Posterior cingulate gyrus (tissue), 11 donors: Measurements from ENCODE around the gene SOBP.

Experiments used
- DNase-seq, 10 donors: peaks; one replicate each; pipeline versions ENCODE4 v3.0.0 to v3.0.0-alpha.2; 2020 to 2021; ENCODE audit warnings: mixed read lengths in 3 of 10
- intact Hi-C: fragments of 100-400 bp; cut with DNase I; formaldehyde crosslinking; loops from one replicate; pipeline ENCODE4 v1.15.1; 2023

Gene SOBP

DNA sequence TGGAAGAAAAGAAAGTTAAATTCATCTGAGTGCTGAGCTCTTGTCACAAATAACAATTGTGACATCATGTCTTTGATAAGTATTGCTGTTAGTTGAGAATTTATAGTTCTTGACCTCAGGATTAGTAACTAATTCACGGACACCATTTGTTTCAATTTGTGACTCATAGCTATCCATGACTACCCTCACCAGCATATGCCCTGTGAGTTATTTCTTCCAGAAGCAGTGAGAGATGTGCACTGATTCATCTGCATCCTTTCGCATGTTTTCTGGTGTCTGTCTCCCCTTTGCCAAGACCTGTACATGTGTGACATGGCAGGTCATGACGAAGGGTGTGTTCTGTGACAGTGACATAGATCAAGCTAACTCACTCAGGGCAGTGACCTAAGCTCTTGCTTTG is 86.9 kb downstream of the SOBP start:
- intact Hi-C loops, result no loop called here
- DNase-seq, result no peak

DNA sequence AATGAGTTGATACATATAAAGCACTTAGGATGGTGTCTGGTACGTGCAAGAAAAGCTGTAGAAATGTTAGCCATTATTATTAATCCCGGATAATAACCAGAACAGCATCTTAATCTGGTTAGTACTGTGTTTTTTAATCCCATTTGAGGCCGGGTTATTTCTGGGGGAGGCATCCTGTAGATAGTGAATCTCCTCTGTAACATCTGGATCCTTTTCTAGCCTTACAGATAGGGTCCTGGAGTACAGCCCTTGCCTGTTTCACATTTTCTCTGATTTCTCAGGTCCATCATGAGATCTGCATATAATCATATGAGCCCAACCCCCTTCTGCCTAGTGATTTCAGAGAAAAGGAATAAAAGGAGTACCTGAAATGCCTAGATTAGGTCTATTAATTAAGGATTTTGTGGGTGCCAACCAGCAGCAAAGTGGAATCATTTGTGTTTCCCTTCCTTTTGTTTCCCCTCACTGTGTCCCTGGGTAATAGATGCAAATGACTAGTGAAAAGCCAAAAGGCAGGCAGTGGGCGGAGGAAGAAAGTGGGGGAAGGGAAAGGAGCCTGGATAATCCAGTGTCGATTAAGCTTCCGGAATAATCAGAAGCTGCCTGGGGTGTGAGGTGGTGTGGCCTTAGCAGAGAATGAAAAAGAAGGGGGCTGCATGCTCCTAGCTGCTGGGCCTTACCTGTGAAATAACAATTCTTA is 88.9 kb downstream of the SOBP start:
- intact Hi-C loops, result no loop called here
- DNase-seq, result no peak

DNA sequence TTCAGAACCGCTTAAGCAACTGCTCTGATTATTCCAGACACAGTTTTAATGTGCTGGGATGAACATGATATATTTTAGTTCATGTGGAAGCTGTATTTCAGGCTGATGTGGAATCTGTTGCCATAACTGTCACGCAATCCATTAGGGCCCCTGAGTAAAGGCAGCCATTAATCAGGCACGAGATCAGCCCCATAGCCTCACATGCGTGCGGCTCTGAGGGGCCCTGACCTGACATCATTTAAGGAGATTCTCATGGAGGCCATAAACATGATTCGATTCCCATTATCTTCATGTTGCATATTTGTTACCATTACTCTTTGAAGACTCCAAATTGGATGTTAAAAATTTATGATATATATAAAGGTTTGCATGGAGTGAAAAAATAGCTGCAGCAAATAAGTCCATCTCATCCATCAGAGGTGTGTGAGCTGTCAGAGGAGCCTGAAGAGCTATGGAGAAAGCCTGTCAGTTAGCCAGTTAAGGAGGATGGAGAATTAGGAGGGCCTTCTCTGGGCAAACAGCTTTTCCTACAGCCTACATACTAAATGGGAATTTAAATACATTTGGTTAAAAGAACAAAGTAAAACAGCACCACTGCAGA is 89.6 kb downstream of the SOBP start:
- intact Hi-C loops, result loop anchor here (10.0 kb wide), 1 partner anchor 85 kb away; the partner anchor contains the start of gene SOBP
- DNase-seq, result no peak

DNA sequence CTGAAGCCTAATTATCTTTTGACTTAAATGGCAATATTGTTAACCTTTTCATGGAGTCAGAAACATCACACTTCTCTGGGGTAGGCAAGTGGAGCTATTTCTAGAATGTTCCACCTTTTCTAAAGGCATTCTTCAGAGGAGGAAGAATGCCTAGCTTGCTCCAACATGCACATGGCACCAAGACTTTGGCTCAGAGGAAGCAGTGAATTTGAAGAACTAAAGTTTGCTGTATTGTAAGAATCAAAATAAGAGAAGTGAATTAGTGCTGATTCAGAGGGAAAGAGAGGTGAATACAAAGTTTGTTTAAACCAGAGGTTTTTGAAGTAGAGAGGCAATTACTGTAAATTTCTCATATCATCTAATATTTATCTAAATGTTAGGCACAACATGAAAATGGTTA is 92.2 kb downstream of the SOBP start:
- intact Hi-C loops, result loop anchor here (10.0 kb wide), 1 partner anchor 87 kb away; the partner anchor contains the start of gene SOBP
- no peak for DNase-seq

DNA sequence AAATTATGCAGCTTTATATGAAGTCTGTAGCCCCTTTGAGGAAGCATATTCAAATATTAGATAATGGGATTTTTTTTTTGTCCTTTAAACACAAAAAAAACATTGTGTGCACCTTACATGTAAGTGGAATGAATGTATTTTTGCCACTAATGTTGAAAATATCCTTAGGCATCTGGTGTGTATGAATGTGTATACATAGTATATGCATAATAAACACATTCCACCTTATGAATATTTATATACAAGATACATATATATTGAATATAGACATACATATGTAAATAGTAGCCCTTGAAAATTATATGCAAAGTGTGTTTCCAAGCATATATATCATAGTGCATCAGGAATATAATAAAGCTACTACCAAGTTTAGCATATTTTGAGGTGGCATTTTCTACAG is 94.8 kb downstream of the SOBP start:
- intact Hi-C loops, result loop anchor here (10.0 kb wide), 1 partner anchor 90 kb away; the partner anchor contains the start of gene SOBP
- no peak for DNase-seq

DNA sequence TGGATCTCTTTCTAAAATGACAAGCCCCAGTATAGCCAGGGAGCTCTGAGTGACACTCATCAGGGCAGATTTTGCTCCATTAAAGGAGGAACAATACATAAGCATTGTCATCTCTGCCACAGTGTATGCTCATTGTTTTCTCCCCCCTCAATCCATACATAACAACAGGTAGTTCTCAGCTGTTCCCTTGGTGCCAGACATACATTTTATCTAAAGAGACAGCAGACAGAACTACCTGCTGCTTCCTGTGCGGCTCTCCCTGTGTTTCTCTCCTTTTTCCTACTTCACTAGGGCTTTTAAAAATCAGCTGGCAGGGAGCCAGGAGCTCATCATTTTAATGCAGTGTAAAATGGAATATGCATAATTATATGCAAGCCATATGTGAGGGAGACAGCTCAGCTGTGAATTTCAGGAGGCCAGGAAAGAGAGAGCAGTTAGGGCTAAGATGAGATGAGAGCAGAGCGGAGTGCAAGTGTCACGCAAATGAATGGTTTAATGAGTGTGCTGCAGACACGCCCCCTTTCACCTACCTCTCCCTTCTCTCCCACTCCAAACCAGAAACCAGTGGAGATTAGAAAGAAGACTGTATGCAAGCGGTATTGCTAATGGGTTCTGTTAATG is 96.0 kb downstream of the SOBP start:
- peak in 2 of 10 donors; percentile 25 to 50 for DNase-seq
- intact Hi-C loops, result loop anchor here (10.0 kb wide), 1 partner anchor 91 kb away; the partner anchor contains the start of gene SOBP

DNA sequence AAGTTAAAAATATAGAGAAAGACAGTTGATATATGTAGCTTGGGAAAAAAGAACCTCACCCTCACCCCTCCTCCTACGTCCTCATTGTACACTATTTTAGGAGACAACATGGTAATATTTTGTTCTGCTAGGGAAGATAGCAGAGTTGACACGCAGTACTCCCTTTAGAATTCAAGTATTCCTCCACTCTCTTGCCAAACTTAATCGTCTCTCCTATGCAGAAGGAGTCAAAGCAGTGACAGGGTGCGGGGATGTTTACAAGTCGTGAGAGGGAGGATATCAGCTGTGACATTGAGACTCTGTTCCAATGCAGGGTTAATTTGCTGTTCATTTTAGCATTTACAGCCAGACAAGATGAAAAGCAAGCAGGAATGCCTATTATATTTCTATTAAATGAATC is 97.5 kb downstream of the SOBP start:
- intact Hi-C loops, result loop anchor here (10.0 kb wide), 1 partner anchor 93 kb away; the partner anchor contains the start of gene SOBP
- DNase-seq, result no peak

DNA sequence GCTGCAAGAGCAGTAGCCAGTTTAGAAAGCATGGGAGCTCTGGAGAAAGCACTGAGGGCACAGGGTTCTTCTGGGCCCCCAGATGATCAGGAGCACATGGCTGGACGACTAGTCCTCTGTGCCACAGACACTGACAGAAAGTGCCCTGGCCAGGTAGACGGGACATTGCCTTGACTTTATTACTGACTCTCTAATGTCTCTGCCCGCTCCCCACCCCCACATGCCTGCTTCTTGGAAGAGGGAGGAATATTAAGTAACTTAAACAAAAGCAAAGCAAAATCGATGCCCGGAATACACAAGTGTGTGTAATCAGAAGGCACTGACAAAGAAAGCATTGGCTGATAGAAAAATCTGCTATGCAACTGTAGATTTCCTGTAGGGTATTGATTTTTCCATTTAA is 99.3 kb downstream of the SOBP start:
- intact Hi-C loops, result loop anchor here (10.0 kb wide), 1 partner anchor 94 kb away; the partner anchor contains the start of gene SOBP

DNA sequence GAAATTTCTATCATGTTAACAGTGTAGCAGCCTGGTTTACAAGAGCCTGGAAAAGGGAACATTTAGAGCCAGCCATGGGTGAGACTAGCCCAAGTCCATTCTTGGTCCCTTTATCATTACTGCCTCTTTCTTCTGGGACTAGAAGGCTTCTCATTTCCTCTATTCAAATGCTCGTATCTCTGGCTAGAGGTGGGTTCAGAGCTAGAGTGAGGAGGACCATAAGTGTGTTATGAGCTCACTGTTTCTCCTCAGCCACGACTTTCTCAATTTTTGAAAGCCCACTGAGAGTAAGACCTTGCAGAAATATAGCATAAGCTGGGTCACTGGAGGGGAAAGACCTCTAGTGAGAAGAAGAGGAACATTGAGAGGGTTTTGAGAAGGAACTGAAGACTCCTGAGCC is 100.0 kb downstream of the SOBP start:
- no peak for DNase-seq
- intact Hi-C loops, result loop anchor here (10.0 kb wide), 1 partner anchor 95 kb away; the partner anchor contains the start of gene SOBP

More for the DNA sequence above, 99.3 kb downstream of the SOBP start:
- no peak for DNase-seq

DNA sequence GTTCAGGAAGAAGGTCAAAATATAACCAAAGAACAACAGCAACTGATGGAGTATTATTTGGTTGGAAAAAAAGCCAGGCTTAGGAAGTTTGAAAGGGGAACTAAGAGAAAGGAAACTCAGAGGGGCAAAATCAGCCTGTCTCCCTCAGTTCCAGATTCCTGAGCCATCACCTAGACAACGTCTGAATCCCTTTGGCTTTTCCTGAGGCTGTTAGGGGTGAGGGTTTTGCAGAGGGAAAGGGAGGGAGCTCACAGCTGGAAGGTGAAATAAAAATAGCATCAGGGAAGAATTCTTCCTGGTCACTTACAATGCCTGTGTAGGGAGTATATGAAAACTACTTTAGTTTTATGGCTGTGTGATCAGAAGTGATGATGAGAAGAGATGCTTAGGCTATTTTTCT is 100.5 kb downstream of the SOBP start:
- intact Hi-C loops, result no loop called here
- no peak for DNase-seq

DNA sequence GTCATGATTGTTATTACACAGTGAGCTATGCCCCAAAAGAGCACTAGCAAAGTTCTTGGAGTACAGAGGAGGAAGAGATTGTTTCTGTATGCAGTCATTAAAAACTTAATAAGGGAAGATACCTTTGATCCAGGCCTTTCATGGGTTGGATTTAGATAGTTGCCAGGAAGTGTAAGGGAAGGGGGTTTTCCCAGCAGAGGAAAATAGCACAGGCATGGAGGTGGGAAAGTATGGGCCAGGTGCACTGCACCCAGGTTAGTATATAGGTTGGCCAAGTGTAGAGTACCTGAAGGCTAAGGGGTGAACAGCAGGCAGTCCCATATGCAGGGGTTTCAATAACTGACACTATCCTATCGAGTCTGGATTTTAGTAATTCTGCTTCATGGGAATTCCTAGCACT is 101.4 kb downstream of the SOBP start:
- intact Hi-C loops, result no loop called here
- DNase-seq, result no peak

DNA sequence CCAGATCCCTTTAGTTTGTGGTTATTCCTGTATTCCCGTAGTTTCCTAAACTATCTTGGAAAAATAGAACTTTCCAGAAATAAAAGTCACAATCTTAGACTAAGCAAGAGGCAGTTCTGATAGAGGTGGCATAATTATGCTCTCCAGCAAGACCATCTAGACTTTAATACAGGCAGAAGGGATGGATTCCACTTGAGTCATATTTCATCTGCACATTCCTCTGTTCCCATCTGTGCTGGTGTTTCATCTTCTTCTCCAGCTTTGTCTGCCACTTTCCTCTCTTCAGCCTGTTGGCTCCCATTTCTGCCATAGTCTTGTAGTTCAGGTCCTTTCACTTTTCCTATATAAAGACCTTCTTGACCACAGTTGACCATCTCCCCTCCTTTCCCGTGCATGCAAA is 102.9 kb downstream of the SOBP start:
- DNase-seq, result no peak
- intact Hi-C loops, result no loop called here

DNA sequence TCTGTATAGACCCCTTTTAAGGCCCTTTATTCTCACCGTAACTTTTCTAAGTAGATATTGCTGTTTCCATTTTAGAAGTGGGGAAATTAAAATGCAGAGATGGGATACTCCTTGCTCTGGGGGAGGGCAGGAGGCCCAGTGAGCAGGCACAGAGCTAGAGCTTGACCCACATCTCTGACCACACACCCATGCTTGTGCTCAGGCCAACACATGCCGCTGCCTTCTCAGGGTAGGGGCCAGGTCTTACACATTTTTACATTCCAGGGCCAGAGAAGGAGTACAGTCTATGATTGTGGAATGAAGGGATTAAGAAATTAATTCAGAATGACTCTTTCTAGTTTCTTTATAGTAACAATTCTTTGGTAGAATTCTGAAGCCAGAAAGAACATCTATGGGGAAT is 104.8 kb downstream of the SOBP start:
- intact Hi-C loops, result no loop called here
- no peak for DNase-seq

DNA sequence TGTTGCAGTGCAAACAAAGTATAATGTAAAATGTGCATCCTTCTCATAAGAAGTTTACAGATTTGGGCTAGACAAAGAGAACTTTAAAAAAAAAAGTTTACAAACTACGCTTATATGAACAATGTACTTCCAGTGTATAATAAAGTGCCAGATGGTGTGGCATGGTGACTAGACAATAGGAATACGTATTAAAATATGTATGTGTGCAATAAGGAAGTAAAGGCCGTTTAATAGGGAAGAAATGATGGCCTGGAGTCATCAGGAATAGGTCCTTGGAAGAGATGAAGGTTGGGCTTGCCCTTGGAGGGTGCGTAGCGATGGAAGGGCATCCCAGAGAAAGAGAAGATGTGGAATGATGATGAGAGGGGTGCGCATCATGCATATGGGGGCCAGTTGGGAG is 108.2 kb downstream of the SOBP start:
- DNase-seq, result no peak
- intact Hi-C loops, result no loop called here

DNA sequence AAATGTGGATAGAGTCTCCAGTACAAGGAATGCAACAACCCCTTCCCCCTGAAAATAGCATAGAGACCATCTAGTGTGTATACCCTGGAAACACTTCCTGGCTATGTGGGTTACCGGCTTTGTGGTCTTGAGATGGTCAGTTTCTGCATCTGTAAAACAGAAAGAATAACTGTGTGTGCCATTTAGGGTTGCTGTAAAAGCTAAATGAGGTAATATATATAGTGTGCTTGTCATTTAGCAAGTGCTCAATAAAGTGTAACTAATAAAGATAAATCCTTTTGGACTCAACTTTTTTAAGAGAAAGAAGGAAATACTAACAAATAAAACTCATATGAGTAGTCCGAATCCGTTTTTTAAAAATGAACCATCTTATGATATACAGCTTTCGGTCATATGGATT is 109.1 kb downstream of the SOBP start:
- no peak for DNase-seq
- intact Hi-C loops, result no loop called here

DNA sequence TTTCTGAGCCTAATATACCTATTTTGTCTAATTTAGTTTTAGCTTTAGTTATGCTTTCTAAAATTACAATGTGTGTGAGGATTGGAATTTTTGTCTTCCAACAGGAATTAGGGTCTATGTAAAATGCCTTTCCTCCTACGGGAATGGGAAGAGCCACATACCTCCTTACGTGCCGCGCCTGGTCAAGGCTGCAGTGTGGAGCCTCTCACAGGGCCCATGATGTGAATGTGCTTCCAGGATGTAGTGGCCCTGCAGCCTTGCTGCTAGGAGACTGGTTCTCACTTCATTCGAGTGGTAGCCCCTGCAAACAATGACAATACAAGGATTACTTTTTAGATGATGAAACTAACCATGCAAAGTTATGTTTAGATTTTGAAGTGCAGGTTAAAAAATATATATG is 110.2 kb downstream of the SOBP start:
- intact Hi-C loops, result loop anchor here (10.0 kb wide), 1 partner anchor 285 kb away; no protein-coding TSS in a partner anchor

DNA sequence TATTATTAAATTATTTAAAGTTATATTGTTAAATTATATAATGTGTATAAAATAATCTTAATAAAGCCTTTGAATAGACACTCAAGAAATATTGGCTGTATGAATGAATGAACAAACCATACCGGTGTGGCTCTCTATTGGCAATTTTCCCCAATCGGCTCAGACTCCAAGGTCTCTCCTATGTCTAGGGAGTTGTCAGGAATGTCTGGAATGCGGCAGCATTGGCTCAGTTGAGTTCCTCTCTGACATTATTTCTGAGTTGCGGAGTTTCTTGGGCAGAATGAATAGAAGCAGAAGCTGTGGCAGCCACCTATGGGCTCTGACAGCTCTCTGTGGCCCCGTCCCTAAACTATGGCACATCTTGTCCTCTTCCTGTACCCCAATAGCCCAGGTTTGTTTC is 111.0 kb downstream of the SOBP start:
- intact Hi-C loops, result loop anchor here (10.0 kb wide), 1 partner anchor 286 kb away; no protein-coding TSS in a partner anchor
- no peak for DNase-seq

More for the DNA sequence above, 110.2 kb downstream of the SOBP start:
- DNase-seq, result no peak

DNA sequence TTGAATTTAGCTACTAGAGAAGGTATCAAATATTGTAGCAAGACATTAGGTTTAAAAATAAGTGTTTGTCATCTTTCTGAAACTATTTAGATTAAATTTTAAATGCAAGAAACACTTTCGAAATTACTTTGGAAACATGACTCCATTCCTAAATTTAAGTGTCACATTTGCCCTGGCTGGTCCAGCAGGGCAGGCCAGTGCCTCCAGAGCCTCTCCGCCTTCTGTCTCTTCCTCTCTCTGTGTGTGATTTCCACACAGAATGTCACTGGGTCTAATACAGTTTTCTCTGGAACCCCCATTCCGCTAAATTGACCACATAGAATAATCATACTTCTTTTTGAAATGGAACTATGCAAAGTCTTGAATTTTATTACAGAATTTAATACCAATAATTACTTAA is 111.5 kb downstream of the SOBP start:
- no peak for DNase-seq
- intact Hi-C loops, result loop anchor here (10.0 kb wide), 1 partner anchor 287 kb away; no protein-coding TSS in a partner anchor

DNA sequence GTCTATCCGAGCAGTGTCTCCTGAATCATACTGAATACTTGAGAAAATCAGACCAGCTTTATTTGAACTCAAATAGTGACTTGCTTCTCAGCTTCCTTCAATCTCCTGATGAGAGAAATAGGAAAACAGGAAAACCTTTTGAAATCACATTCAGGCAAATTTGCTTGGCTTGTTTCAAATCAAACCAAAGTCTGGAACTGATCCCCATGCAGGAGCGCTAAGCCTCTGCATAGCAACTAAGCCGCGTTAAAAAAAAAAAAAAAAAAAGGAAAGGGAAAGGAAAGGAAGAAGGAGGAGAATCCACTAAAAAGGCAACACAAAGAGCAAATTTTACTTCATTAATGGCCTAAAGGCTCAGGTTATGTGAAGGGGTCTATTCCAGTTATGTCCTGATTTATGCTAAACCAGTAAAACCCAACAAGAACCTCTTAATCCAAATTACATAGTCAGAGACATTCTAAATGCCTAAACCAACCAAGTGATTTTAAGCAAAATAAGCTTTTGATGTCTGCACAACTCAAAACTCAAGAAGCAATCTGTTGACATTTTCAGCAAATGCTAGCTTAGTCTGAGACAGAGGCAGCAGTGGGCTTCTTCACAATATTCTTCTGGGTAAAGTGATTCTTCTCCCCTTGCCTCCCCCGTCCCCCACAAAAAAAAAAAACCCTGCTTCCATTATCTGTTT is 112.5 kb downstream of the SOBP start:
- no peak for DNase-seq
- intact Hi-C loops, result loop anchor here (10.0 kb wide), 1 partner anchor 288 kb away; no protein-coding TSS in a partner anchor

DNA sequence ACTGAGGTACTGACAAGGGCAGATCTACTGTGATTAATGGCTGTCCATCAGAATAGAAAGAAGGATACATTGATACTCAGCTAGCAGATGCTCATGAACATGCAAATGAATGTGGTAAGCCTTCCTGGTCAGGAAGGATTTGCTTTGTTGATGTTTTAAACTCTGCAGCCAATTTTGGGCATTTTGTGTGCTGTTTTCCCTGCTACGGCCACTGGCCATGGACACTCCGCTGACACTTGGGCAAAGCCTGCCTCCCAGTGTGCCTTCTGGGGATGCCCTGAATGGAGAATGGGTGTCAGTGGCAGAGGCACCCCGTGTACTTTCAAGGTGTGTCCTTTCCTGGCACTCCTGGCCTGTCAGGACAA is 113.1 kb downstream of the SOBP start:
- intact Hi-C loops, result loop anchor here (10.0 kb wide), 1 partner anchor 288 kb away; no protein-coding TSS in a partner anchor
- DNase-seq, result peak in 6 of 10 donors; percentile 34 to 92 (median 54)

DNA sequence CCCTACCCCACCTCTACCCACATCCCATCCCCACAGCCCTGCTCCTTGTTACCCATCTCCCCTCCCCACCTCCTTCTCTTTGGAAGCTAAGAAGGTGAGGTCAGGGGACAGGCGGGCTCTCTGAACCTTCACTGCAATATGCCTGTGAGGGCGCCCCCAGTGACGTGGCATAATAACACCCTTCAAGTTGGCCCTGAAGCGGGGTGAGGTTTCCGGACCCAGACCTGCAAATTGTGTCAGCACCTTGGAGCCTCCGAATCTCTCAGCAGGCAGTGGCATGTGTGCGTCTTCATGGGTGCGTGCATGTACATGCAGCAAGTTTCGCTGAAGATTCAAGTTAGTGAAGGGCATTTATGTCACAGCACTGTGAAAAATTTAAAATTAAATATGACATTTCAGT is 114.6 kb downstream of the SOBP start:
- intact Hi-C loops, result loop anchor here (10.0 kb wide), 1 partner anchor 290 kb away; no protein-coding TSS in a partner anchor

More for the DNA sequence above, 114.6 kb downstream of the SOBP start:
- DNase-seq, result no peak
